Measurements from ENCODE around the gene TYR. TPM values are rescaled to one million over a fixed set of nuclear protein-coding genes. Genes with fewer than 3 reads are reported as not detected.
"Not testable (repeated sequence)": the region's sequence is repeated elsewhere in the genome, so short reads cannot be mapped to it uniquely, and the experiment has no call there.

Gene TYR
- total RNA-seq, 2 donors from 2014 or later: not detected

DNA sequence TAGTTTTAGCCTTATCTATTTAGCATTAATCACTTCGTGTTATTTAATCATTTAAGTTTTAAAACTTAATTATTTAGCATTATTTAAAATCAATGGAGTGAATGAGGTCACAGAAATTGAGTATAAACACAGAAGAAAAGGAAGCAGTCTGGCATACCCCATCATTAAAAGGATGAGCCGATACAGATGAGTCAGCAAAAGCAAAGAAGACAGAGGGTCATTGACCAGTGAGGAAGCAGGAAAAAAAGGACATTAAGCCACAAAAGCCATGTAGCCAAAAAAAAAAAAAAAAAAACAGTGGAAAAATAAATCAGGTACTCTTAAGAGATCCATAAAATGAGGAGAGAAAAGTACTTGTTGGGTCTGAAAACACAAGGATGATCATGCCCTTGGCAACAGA is 71.5 kb downstream of the TYR start:
- DNase-seq (no peak), ATAC-seq (no peak)
- Histone ChIP-seq H3K36me3 (replicated peaks in 1 of 2; ENCODE audit: insufficient read depth in 1 of 2, low read depth in 2 of 2) (no peaks in the 10 kb centered on the region), H3K9me3 (no peaks in the 10 kb centered on the region), H3K27me3 (no peaks in the 10 kb centered on the region), H3K4me3 (no peak overlapping the region), H3K4me1 (no peaks in the 10 kb centered on the region), H3K27ac (no peak overlapping the region)
- TF ChIP-seq CTCF (IDR thresholded peaks at IDR 0.05): no peak
- no peak for TF ChIP-seq POLR2A (IDR thresholded peaks at IDR 0.05)
- intact Hi-C loops (cut with DNase I): no loop called here
- WGBS, 2 donors: 38 to 44% methylated on average over 2 of the region's 2 CpGs

- ATAC-seq; DNase-seq; H3K4me3 ChIP-seq; H3K27me3 ChIP-seq; H3K4me1 ChIP-seq; intact Hi-C loops (cut with DNase I); H3K27ac ChIP-seq; H3K36me3 ChIP-seq (replicated peaks in 1 of 2; ENCODE audit: insufficient read depth in 1 of 2, low read depth in 2 of 2); H3K9me3 ChIP-seq: not testable (repeated sequence)
- 96 to 98% methylated on average over 1 of the region's 1 CpG for WGBS, 2 donors
Observed at GRCh38 chr11:89261483-89261882, 83.8 kb downstream of the TYR start.

- WGBS, 2 donors: 41 to 48% methylated on average over 2 of the region's 2 CpGs
- Histone ChIP-seq H3K4me1 (no peaks in the 10 kb centered on the region), H3K27ac (no peak overlapping the region), H3K36me3 (replicated peaks in 1 of 2; ENCODE audit: insufficient read depth in 1 of 2, low read depth in 2 of 2) (no peaks in the 10 kb centered on the region), H3K4me3 (no peak overlapping the region), H3K27me3 (no peaks in the 10 kb centered on the region), H3K9me3 (no peaks in the 10 kb centered on the region)
- DNase-seq (no peak), ATAC-seq (no peak)
- intact Hi-C loops (cut with DNase I): no loop called here
- TF ChIP-seq CTCF (IDR thresholded peaks at IDR 0.05) (no peak), POLR2A (IDR thresholded peaks at IDR 0.05) (no peak)
Observed at GRCh38 chr11:89267660-89268302, 90.1 kb downstream of the TYR start.

DNA sequence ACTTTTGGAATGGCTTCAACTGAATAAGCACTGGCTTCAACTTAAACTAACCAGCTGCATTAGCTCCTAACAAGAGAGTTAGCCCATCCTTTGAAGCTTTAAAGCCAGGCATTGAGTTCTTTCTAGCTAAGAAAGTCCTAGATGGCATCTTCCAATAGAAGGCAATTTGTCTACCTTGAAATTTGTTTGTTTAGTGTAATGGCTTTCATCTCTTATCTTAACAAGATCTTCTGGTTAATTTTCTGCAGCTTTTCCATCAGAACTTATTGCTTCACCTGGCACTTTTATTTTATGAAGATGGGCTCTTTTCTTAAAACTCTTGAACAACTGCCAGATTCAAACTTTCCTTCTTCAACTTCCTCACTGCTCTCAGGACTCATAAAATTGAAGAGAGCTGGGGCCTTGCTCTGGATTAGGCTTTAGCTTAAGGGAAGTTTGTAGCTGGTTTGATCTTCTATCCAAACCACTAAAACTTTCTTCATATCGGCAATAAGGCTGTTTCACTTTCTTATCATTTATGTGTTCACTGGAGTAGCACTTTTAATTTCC is 94.9 kb downstream of the TYR start:
- ATAC-seq; H3K27me3 ChIP-seq; H3K4me1 ChIP-seq; DNase-seq; H3K27ac ChIP-seq; H3K36me3 ChIP-seq (replicated peaks in 1 of 2; ENCODE audit: insufficient read depth in 1 of 2, low read depth in 2 of 2); intact Hi-C loops (cut with DNase I); H3K9me3 ChIP-seq; H3K4me3 ChIP-seq: not testable (repeated sequence)
- WGBS, 2 donors: 91 to 94% methylated on average over 1 of the region's 1 CpG

GRCh38 chr11:89273220-89273619 is 95.5 kb downstream of the TYR start:
- H3K36me3 ChIP-seq (replicated peaks in 1 of 2; ENCODE audit: insufficient read depth in 1 of 2, low read depth in 2 of 2); H3K27me3 ChIP-seq; H3K4me1 ChIP-seq; DNase-seq; H3K9me3 ChIP-seq; H3K4me3 ChIP-seq; H3K27ac ChIP-seq; ATAC-seq; intact Hi-C loops (cut with DNase I): not testable (repeated sequence)
- 84% methylated on average over 2 of the region's 2 CpGs for whole genome bisulfite sequencing, 2 donors

GRCh38 chr11:89275966-89276365 is 98.3 kb downstream of the TYR start:
- Histone ChIP-seq H3K9me3 (no peaks in the 10 kb centered on the region), H3K27me3 (no peaks in the 10 kb centered on the region), H3K4me3 (no peak overlapping the region), H3K27ac (no peak overlapping the region), H3K4me1 (no peaks in the 10 kb centered on the region), H3K36me3 (replicated peaks in 1 of 2; ENCODE audit: insufficient read depth in 1 of 2, low read depth in 2 of 2) (no peaks in the 10 kb centered on the region)
- ATAC-seq (no peak), DNase-seq (no peak)
- TF ChIP-seq POLR2A (IDR thresholded peaks at IDR 0.05) (no peak), CTCF (IDR thresholded peaks at IDR 0.05) (no peak)
- intact Hi-C loops (cut with DNase I): no loop called here
- 50 to 79% methylated on average over 1 of the region's 1 CpG for WGBS, 2 donors

Measured in body of pancreas (tissue), 4 donors.